Activated T-cell treated with anti-CD3 and anti-CD28 coated beads, Interleukin-2, amount 50 U/mL, for 48 hours (primary cell): ENCODE measurements around the gene ZSCAN26.
"Not testable (repeated sequence)": the region's sequence is repeated elsewhere in the genome, so short reads cannot be mapped to it uniquely, and the experiment has no call there.

Source experiments
- DNase-seq, 2 experiments: peaks; one replicate each; pipeline ENCODE4 v3.0.0-alpha.2; 2020

The ZSCAN26 gene

DNA sequence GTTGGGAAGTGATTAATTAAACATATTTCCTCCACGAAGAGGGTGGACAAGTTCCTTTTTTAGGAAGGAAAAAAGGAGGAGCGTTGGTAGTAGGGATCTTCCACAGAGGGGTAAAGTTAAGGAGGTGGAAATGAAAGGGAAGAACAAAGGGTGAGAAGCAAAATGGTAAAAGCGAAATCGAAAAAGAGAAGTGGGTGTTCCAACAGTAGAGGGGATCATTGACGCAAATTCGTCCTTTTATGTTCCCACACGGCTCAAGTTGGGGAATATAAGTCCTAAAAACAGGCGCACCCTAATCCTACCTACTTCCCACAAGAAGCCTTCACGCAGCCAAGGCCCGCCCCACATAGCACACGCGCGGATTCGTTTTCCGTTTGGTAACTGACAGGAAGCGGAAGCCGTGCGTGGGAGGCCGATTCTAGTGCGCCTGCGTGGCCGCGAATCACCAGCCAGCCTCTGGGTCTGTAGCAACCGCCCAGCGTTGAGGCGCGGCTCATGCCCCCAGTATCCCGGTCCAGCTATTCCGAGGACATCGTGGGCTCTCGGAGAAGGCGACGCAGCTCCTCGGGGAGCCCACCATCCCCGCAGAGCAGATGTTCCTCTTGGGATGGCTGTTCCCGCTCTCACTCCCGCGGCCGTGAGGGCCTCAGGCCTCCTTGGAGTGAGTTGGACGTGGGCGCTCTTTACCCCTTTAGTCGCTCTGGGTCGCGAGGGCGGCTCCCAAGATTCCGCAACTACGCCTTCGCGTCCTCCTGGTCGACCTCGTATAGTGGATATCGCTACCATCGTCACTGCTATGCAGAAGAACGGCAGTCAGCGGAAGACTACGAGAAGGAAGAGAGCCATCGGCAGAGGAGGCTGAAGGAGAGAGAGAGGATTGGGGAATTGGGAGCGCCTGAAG lies 7.8 kb upstream of the ZSCAN26 start, which contains the start of gene NKAPL:
NKAPL (plus strand) TSS at position 421 of the 901 bp plus-strand sequence; CDS start at position 496, 75 bp downstream.
- peak; percentile 77 to 81 for DNase-seq

DNA sequence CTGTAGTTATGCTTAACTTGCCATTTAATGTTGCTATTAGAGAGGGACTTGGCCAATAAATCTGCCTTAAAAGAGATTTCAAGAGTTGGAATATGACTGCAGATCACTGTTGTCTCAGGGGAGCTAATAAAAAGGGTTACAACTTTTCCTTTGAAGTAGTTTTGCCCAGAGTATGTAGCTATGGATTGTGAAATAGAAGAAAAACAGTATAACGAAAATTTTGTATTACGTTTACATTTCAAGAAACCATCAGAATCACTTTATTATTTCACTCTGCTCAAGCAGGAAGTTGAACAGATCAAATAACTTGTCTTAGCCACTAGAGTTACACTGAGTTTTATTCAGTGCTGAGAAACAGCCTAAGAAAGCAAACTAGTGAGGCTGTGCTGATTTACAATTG lies 3.0 kb upstream of the ZSCAN26 start:
- DNase-seq: no peak

DNA sequence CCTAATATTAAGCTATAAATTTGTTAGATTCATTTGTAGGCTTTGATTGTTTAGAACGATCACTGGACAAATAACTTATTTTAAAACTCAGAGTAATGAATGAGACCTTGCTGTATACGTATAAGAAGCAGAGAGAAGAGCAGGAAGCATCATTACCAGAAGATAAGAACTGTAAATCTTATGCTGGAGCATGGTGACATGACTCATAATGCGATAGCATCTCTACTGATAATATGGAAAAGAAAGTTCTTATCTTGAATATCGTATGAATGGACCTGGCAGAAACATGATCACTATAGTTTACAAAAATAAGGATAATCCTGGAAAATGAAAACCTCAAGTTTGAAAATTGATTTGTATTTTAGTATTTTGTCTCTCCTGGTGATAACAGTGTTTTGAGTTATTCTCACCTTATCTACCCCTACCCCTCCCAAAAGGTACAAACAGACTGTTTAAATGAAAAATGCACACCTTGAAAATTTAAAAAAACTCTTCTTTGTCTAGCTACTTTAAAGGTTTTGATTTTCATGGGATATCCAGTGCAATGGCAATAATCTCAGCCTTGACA lies 2.0 kb upstream of the ZSCAN26 start:
- no peak for DNase-seq

GRCh38 chr6:28266563-28266961 lies 381 bp upstream of the ZSCAN26 start:
- DNase-seq: no peak

- no peak for DNase-seq
Measured at GRCh38 chr6:28267695-28268059, 734 bp downstream of the ZSCAN26 start.

- peak in 1 of 2 experiments; percentile 33 for DNase-seq
Measured at GRCh38 chr6:28269492-28269891, 2.5 kb downstream of the ZSCAN26 start.

DNA sequence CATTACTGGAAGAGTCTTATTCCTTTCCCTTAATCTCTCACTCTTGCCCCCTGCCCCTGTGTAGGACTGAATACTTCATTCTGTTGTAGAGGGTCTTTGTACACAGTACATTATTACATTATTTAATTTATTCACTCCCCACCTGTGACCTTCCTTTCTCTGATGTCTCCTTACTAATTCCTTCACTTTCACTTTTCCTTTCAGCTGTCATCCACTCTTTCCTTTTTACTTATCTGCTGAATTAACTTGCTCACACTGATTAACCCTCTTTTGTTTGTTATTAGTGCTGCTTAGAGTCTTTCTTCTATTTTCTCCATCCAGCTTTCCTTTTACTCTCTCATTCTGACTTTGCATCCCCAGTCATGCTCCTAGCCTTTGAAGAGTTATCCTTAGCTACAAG lies 7.9 kb downstream of the ZSCAN26 start:
- DNase-seq: no peak

DNA sequence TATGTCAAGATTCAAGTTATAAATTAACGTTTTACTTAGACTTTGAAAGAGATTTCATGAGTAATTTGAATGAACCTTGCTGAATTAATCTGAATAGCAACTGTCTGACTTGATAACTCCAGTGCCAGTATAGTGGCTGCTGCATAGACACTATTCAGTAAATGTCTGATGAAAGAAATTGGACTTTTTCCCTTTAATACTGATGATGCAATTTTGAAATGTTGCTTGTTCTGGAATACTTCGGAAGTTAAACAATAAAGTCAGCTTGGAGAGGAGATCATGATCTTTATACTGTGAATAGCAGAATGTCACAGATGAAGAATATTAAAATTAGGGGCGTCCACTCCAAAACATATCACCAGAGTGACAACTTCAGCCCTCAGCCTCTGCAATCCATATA lies 10.8 kb downstream of the ZSCAN26 start:
- DNase-seq: no peak

DNA sequence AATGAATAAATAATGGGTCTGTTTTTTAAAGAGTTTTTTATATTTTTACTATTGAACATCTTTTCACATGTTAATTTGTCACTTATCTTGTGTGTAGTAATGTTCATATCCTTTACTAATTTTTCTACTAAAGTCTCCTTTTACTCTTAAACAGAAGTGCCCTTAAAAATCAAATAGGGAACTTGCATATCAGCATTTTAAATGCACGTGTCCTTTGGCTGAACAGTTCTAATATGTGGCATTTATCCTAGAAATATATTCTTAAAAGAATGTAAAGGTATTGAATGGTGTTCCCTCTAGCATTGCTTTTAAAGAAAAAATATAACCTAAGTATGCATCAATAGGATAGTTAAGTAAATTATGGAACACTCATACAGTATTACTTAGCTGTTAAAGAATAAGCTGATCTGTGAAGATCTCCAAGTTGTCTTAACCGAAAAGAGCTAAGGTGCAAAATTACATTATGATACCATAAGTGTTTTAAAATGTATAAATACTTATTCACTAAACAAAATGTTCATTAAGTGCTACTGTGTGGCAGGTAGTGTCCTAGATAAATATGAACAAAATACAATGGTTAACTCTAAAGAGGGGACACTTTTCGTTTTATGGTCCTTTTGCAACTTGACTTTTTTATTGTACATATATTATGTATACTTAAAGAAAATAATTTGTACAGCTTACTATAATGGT lies 13.8 kb downstream of the ZSCAN26 start:
- no peak for DNase-seq

DNA sequence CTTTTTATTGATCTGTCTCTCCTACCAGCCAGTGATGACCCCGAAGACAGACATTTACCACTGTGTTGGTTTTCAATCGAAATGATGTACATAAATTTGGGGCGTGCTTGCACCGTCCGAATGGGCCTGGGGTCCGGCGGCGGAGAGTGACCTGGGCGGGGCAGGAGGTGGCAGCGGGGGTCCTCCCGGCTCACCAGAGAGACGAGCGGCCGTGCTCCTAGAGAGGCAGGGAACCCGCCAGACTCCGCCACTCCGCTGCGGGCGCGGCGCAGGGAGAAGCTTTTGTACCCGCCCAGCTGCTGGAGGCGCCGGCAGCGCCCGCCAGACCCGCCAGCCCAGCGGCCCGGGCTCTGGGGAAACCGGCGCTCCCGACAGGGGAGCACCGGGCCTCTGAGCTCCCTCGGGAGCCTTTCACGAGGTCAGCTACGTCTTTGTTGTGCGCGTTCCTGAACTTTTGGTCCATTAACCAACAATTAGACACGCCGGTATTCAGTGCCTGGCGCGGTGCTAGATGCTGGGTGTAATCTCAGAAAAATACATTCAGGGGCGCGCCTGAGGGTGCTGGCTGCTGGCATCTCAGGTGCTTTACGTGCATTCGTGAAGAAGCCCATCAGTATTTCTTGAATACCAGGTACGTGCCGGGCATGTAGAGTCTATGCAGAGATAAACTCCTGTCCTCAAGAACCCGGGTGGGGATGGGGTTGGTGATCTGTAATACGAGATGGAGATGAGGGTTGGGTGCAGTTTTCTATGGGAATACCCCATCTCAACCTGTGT lies 14.5 kb downstream of the ZSCAN26 start, which contains the start of gene PGBD1:
PGBD1 (plus strand) TSS at position 285 of the 777 bp plus-strand sequence. CDS start 2,242 bp downstream, outside the sequence.
- peak; percentile 73 to 79 for DNase-seq

- DNase-seq: no peak
Measured at GRCh38 chr6:28282926-28283325, 16.0 kb downstream of the ZSCAN26 start.

GRCh38 chr6:28291573-28291972 lies 24.6 kb downstream of the ZSCAN26 start:
- no peak for DNase-seq

- DNase-seq: no peak
Measured at GRCh38 chr6:28295326-28295725, 28.4 kb downstream of the ZSCAN26 start.

GRCh38 chr6:28296520-28297060 lies 29.6 kb downstream of the ZSCAN26 start:
- no peak for DNase-seq

DNA sequence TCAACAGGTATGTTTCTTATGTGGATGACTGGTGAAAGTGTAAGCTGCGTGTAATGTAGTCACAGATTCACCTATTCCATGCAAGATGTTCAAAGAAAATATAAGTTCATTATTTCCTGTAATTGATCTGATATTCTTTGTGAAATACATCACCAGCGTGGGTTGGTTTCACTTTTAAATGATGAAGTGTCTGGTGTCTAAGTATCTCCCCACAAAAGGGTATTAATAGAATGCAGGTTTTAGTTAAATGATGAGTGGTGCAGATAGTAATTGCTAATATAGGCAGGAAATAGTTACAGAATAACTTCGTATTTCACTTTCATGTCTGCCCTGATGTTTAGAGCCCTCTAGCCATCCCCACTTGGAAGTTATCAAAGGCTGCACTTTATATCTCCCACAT lies 36.6 kb downstream of the ZSCAN26 start:
- DNase-seq: no peak

- not testable (repeated sequence) for DNase-seq
Measured at GRCh38 chr6:28306363-28306762, 39.4 kb downstream of the ZSCAN26 start.

DNA sequence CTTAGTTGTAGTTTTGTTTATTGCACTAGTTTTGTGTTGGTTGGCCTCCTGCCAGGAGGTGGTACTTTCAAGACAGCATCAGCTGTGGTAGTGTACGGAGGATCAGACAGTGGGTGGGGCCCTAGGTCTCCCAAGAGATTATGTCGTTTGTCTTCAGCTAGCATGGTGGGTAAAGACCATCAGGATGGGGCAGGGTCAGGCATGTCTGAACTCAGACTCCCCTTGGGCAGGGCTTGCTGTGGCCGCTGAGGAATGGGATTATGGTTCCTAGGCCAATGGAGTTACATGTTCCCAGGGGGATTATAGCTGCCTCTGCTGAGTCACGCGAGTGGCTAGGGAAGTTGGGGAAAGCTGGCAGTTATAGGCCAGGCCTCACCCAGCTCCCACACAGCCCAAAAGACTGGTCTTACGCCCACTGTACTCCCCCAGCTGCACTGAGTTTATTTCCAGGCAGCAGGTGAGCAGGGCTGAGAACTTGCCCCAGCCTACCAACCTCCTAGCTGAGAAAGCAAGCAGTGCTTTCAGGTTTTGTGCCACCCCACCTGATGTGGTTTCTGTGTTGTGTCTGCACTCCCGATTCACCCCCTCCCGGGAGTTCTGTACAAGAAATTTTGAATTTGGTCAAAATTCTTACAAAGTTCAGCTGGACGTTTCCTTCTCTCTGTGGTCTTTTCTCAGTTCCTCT lies 44.3 kb downstream of the ZSCAN26 start:
- DNase-seq: no peak

DNA sequence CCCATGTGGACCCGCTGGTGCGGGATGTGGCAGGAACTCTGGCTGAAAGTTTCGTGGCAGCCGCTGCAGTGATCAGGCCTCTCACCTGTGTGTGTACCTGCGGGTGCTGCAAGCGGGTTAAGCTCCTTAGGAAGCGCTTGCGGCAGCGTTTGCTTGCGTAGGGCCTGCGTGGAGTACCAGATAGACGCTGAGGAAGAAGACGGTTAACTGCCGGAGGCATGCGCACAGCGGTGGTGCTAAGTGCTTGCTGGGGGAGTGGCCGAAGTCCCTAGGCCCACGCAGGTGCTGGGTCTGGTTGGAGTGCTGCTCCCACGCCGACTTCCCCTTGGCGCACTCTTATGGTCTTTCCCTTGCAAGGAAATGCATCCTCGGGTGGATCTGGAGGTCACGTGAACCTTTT lies 46.0 kb downstream of the ZSCAN26 start:
- DNase-seq: no peak

GRCh38 chr6:28315628-28316027 lies 48.7 kb downstream of the ZSCAN26 start:
- DNase-seq: no peak

DNA sequence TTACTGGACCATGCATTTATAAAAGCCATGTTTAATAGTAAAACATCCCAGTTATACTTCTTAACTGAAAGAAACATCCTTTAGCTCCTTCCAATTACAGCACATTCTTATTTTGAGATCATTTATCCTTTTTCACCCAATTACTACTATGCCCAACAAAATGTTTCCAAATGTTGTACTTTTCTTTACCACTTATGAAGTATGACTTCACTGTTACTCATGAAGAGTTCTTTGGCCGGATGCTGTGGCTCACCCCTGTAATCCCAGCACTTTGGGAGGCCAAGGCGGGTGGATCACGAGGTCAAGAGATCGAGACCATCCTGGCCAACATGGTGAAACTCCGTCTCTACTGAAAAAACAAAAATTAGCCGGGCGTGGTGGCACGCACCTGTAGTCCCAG lies 50.9 kb downstream of the ZSCAN26 start:
- DNase-seq: not testable (repeated sequence)

- DNase-seq: no peak
Measured at GRCh38 chr6:28322661-28323060, 55.7 kb downstream of the ZSCAN26 start.
